Esophagus (tissue), 2 donors: ENCODE measurements around the gene MYH10. TPM values are rescaled to one million over a fixed set of nuclear protein-coding genes. Genes with fewer than 3 reads are reported as not detected.

ENCODE experiments used
- H3K27ac ChIP-seq, 2 donors: one replicate each; pipeline ENCODE4 v1.5.1; 2013; ENCODE audit warnings: low read depth in 2 of 2, mild to moderate bottlenecking in 2 of 2, inconsistent platforms in 1 of 2, low read length in 1 of 2, moderate library complexity in 1 of 2
- H3K27me3 ChIP-seq, 2 donors: one replicate each; pipeline ENCODE4 v1.6.1; 2013; ENCODE audit warnings: low read length in 2 of 2, control low read depth in 1 of 2, mild to moderate bottlenecking in 1 of 2; ENCODE audit not compliant: insufficient read depth in 2 of 2, control insufficient read depth in 1 of 2
- H3K36me3 ChIP-seq, 2 donors: one replicate each; pipeline ENCODE4 v1.6.1; 2013; ENCODE audit warnings: low read length in 1 of 2; ENCODE audit not compliant: control insufficient read depth in 2 of 2, insufficient read depth in 2 of 2
- H3K4me1 ChIP-seq, 2 donors: one replicate each; pipeline ENCODE4 v1.6.1; 2013; ENCODE audit warnings: low read length in 1 of 2; ENCODE audit not compliant: control insufficient read depth in 2 of 2, insufficient read depth in 2 of 2
- H3K4me3 ChIP-seq, 2 donors: one replicate each; pipeline ENCODE4 v1.5.1; 2013; ENCODE audit warnings: low read length in 2 of 2, mild to moderate bottlenecking in 2 of 2, low read depth in 1 of 2, moderate library complexity in 1 of 2
- H3K9me3 ChIP-seq, 2 donors: one replicate each; pipeline ENCODE4 v1.6.1; 2013; ENCODE audit warnings: mild to moderate bottlenecking in 2 of 2, low read depth in 1 of 2, low read length in 1 of 2, moderate library complexity in 1 of 2; ENCODE audit not compliant: control insufficient read depth in 2 of 2, insufficient read depth in 1 of 2
- WGBS, 2 donors: extraction: QIAGEN DNeasy Blood & Tissue Kit; methylation state at CpG; one replicate each; pipeline ENCODE4 v1.1.7; 2013; 5-methylcytosine and 5-hydroxymethylcytosine counted together
- polyA plus RNA-seq, 2 donors: library from polyadenylated mRNA; stranded (reverse); fragments of 200-250 nt; gene quantifications; one replicate each; pipeline ENCODE4 v1.2.3, GENCODE V29; 2013
- donor health status: healthy with polysubstance abuse.
- donor health status: Bipolar disorder and iron deficiency.

MYH10 gene
- polyA plus RNA-seq = 1 to 10 TPM; 2.4 to 3.2 TPM

- Histone ChIP-seq H3K4me3 (peak within 1 kb of the TSS; percentile 74 to 77), H3K36me3 (no peaks in the 10 kb centered on the region), H3K27me3 (no peaks in the 10 kb centered on the region), H3K9me3 (no peaks in the 10 kb centered on the region), H3K4me1 (peaks cover 4% of the 10 kb centered on the region in 2 donors), H3K27ac (peak within 1 kb of the TSS; percentile 26 to 62)
- 1% methylated on average over 32 to 33 of the region's 33 CpGs for WGBS, 2 donors
Observed at GRCh38 chr17:8630227-8630801, at the start of gene MYH10. MYH10 (minus strand) TSS chr17:8630725; CDS start chr17:8623246, 7,479 bp downstream.

GRCh38 chr17:8679126-8679525, 48.6 kb upstream of the MYH10 start:
- Histone ChIP-seq H3K36me3 (no peaks in the 10 kb centered on the region), H3K27ac (no peak overlapping the region), H3K4me1 (no peaks in the 10 kb centered on the region), H3K27me3 (no peaks in the 10 kb centered on the region), H3K4me3 (no peak overlapping the region), H3K9me3 (no peaks in the 10 kb centered on the region)
- 79 to 89% methylated on average over 3 of the region's 3 CpGs for WGBS, 2 donors

- H3K27me3 ChIP-seq = no peaks in the 10 kb centered on the region
- WGBS, 2 donors = 58 to 62% methylated on average over 8 of the region's 8 CpGs
- H3K4me1 ChIP-seq = no peaks in the 10 kb centered on the region
- H3K27ac ChIP-seq = no peak overlapping the region
- H3K36me3 ChIP-seq = no peaks in the 10 kb centered on the region
- no peak overlapping the region for H3K4me3 ChIP-seq
- H3K9me3 ChIP-seq = no peaks in the 10 kb centered on the region
Observed at GRCh38 chr17:8675306-8675705, 44.8 kb upstream of the MYH10 start.

GRCh38 chr17:8674344-8675305, 44.1 kb upstream of the MYH10 start:
- Histone ChIP-seq H3K9me3 (no peaks in the 10 kb centered on the region), H3K4me3 (no peak overlapping the region), H3K36me3 (no peaks in the 10 kb centered on the region), H3K4me1 (no peaks in the 10 kb centered on the region), H3K27me3 (no peaks in the 10 kb centered on the region), H3K27ac (peak overlapping the region in 1 of 2 donors; percentile 20)
- 48 to 51% methylated on average over 19 of the region's 19 CpGs for WGBS, 2 donors

GRCh38 chr17:8673612-8674011, 43.1 kb upstream of the MYH10 start:
- H3K4me1 ChIP-seq = no peaks in the 10 kb centered on the region
- no peaks in the 10 kb centered on the region for H3K9me3 ChIP-seq
- H3K36me3 ChIP-seq = no peaks in the 10 kb centered on the region
- H3K27me3 ChIP-seq = no peaks in the 10 kb centered on the region
- no peak overlapping the region for H3K27ac ChIP-seq
- H3K4me3 ChIP-seq = no peak overlapping the region
- WGBS, 2 donors = 50 to 57% methylated on average over 1 of the region's 1 CpG

- Histone ChIP-seq H3K27me3 (no peaks in the 10 kb centered on the region), H3K4me1 (no peaks in the 10 kb centered on the region), H3K36me3 (no peaks in the 10 kb centered on the region), H3K27ac (no peak overlapping the region), H3K9me3 (no peaks in the 10 kb centered on the region), H3K4me3 (no peak overlapping the region)
- WGBS, 2 donors = 91 to 92% methylated on average over 9 of the region's 9 CpGs
Observed at GRCh38 chr17:8672326-8672725, 41.8 kb upstream of the MYH10 start.

GRCh38 chr17:8670421-8670820, 39.9 kb upstream of the MYH10 start:
- Histone ChIP-seq H3K27me3 (no peaks in the 10 kb centered on the region), H3K36me3 (no peaks in the 10 kb centered on the region), H3K27ac (no peak overlapping the region), H3K4me3 (no peak overlapping the region), H3K9me3 (no peaks in the 10 kb centered on the region), H3K4me1 (no peaks in the 10 kb centered on the region)
- 39 to 51% methylated on average over 4 of the region's 4 CpGs for WGBS, 2 donors

GRCh38 chr17:8668176-8668740, 37.7 kb upstream of the MYH10 start:
- no peaks in the 10 kb centered on the region for H3K36me3 ChIP-seq
- no peaks in the 10 kb centered on the region for H3K27me3 ChIP-seq
- H3K27ac ChIP-seq = no peak overlapping the region
- WGBS, 2 donors = 94 to 95% methylated on average over 4 of the region's 4 CpGs
- H3K9me3 ChIP-seq = no peaks in the 10 kb centered on the region
- H3K4me1 ChIP-seq = no peaks in the 10 kb centered on the region
- no peak overlapping the region for H3K4me3 ChIP-seq

- Histone ChIP-seq H3K36me3 (no peaks in the 10 kb centered on the region), H3K4me3 (no peak overlapping the region), H3K27me3 (no peaks in the 10 kb centered on the region), H3K4me1 (no peaks in the 10 kb centered on the region), H3K27ac (no peak overlapping the region), H3K9me3 (no peaks in the 10 kb centered on the region)
- 79 to 82% methylated on average over 7 of the region's 7 CpGs for WGBS, 2 donors
Observed at GRCh38 chr17:8667421-8667820, 36.9 kb upstream of the MYH10 start.
